Measurements from ENCODE around the gene PRPF8. TPM values are rescaled to one million over a fixed set of nuclear protein-coding genes. Genes with fewer than 3 reads are reported as not detected.

The PRPF8 gene
- total RNA-seq, 1 donor from 2014 or later: 378 TPM

GRCh38 chr17:1616101-1616500 lies 68.6 kb downstream of the PRPF8 start:
- H3K27ac Mint-ChIP-seq: peak overlapping the region; percentile 62
- no peaks in the 10 kb centered on the region for H3K9me3 Mint-ChIP-seq (ENCODE audit: low read depth)
- H3K4me1 Mint-ChIP-seq (ENCODE audit: low read depth): peaks cover 6% of the 10 kb centered on the region
- no peak for DNase-seq (ENCODE audit: low spot score, unreplicated experiment)
- H3K27me3 Mint-ChIP-seq: no peaks in the 10 kb centered on the region
- TF ChIP-seq CTCF (IDR thresholded peaks at IDR 0.05; ENCODE audit: unreplicated experiment): no peak
- peaks cover 4% of the 10 kb centered on the region for H3K36me3 Mint-ChIP-seq (ENCODE audit: insufficient read depth)
- no peak overlapping the region for H3K4me3 Mint-ChIP-seq (ENCODE audit: low read depth)

GRCh38 chr17:1612400-1612799 lies 72.3 kb downstream of the PRPF8 start:
- Mint-ChIP-seq H3K27ac (no peak overlapping the region), H3K4me3 (ENCODE audit: low read depth) (no peak overlapping the region), H3K4me1 (ENCODE audit: low read depth) (no peaks in the 10 kb centered on the region), H3K36me3 (ENCODE audit: insufficient read depth) (peaks cover 6% of the 10 kb centered on the region), H3K27me3 (no peaks in the 10 kb centered on the region), H3K9me3 (ENCODE audit: low read depth) (no peaks in the 10 kb centered on the region)
- DNase-seq (ENCODE audit: low spot score, unreplicated experiment): no peak
- TF ChIP-seq CTCF (IDR thresholded peaks at IDR 0.05; ENCODE audit: unreplicated experiment): no peak

GRCh38 chr17:1611715-1612114 lies 73.0 kb downstream of the PRPF8 start:
- Mint-ChIP-seq H3K36me3 (ENCODE audit: insufficient read depth) (peaks cover 6% of the 10 kb centered on the region), H3K4me3 (ENCODE audit: low read depth) (no peak overlapping the region), H3K9me3 (ENCODE audit: low read depth) (no peaks in the 10 kb centered on the region), H3K27ac (no peak overlapping the region), H3K4me1 (ENCODE audit: low read depth) (no peaks in the 10 kb centered on the region), H3K27me3 (peaks cover 2% of the 10 kb centered on the region)
- no peak for TF ChIP-seq CTCF (IDR thresholded peaks at IDR 0.05; ENCODE audit: unreplicated experiment)
- DNase-seq (ENCODE audit: low spot score, unreplicated experiment): no peak

- no peak for DNase-seq (ENCODE audit: low spot score, unreplicated experiment)
- no peak for TF ChIP-seq CTCF (IDR thresholded peaks at IDR 0.05; ENCODE audit: unreplicated experiment)
- Mint-ChIP-seq H3K36me3 (ENCODE audit: insufficient read depth) (peaks cover 4% of the 10 kb centered on the region), H3K4me3 (ENCODE audit: low read depth) (no peak overlapping the region), H3K4me1 (ENCODE audit: low read depth) (peaks cover 2% of the 10 kb centered on the region), H3K27ac (no peak overlapping the region), H3K9me3 (ENCODE audit: low read depth) (no peaks in the 10 kb centered on the region), H3K27me3 (peaks cover 6% of the 10 kb centered on the region)
Measured at GRCh38 chr17:1608676-1609075, 76.0 kb downstream of the PRPF8 start.

GRCh38 chr17:1607971-1608320 lies 76.7 kb downstream of the PRPF8 start:
- no peak overlapping the region for H3K27ac Mint-ChIP-seq
- peaks cover 2% of the 10 kb centered on the region for H3K4me1 Mint-ChIP-seq (ENCODE audit: low read depth)

More at GRCh38 chr17:1607971-1608320, 76.7 kb downstream of the PRPF8 start:
- DNase-seq (ENCODE audit: low spot score, unreplicated experiment): no peak
- peaks cover 6% of the 10 kb centered on the region for H3K27me3 Mint-ChIP-seq
- H3K4me3 Mint-ChIP-seq (ENCODE audit: low read depth): no peak overlapping the region
- H3K36me3 Mint-ChIP-seq (ENCODE audit: insufficient read depth): peaks cover 4% of the 10 kb centered on the region
- H3K9me3 Mint-ChIP-seq (ENCODE audit: low read depth): no peaks in the 10 kb centered on the region
- no peak for TF ChIP-seq CTCF (IDR thresholded peaks at IDR 0.05; ENCODE audit: unreplicated experiment)

Data from progenitor cell of endocrine pancreas (in vitro differentiated cells).